Activated CD4-positive, alpha-beta T cell treated with anti-CD3 and anti-CD28 coated beads, Interleukin-2, amount 10 ng/mL, durations not matched to agents 24 days and 14 days (primary cell): ENCODE measurements around the gene BTBD6. TPM values are rescaled to one million over a fixed set of nuclear protein-coding genes. Genes with fewer than 3 reads are reported as not detected.
"Not testable (repeated sequence)": the region's sequence is repeated elsewhere in the genome, so short reads cannot be mapped to it uniquely, and the experiment has no call there.

Experiments used
- DNase-seq: peaks from one replicate; pipeline ENCODE4 v3.0.0; 2022
- H3K27ac Mint-ChIP-seq: one replicate; pipeline ENCODE4 v1.8.0; 2022; ENCODE audit warnings: mild to moderate bottlenecking, mixed read lengths
- H3K27me3 Mint-ChIP-seq: one replicate; pipeline ENCODE4 v1.8.0; 2022; ENCODE audit warnings: mixed read lengths
- H3K36me3 Mint-ChIP-seq: one replicate; pipeline ENCODE4 v1.8.0; 2022; ENCODE audit warnings: low read depth, mild to moderate bottlenecking, mixed read lengths
- H3K4me1 Mint-ChIP-seq: one replicate; pipeline ENCODE4 v1.8.0; 2021; ENCODE audit warnings: mixed read lengths
- H3K4me3 Mint-ChIP-seq: one replicate; pipeline ENCODE4 v1.8.0; 2022; ENCODE audit warnings: mild to moderate bottlenecking, moderate library complexity, mixed read lengths
- H3K9me3 Mint-ChIP-seq: one replicate; pipeline ENCODE4 v1.8.0; 2021; ENCODE audit warnings: mixed read lengths
- intact Hi-C: fragments of 100-400 bp; cut with micrococcal nuclease; formaldehyde crosslinking; loops from one replicate; pipeline ENCODE4 v1.15.1; 2023
- total RNA-seq: library from RNA; stranded (reverse); gene quantifications from 2 replicates; pipeline ENCODE4 v1.2.3, GENCODE V29; 2022

BTBD6 gene
- total RNA-seq, 1 donor from 2014 or later: 39.8 TPM

- H3K27me3 Mint-ChIP-seq, H3K36me3 Mint-ChIP-seq, H3K9me3 Mint-ChIP-seq, intact Hi-C loops, DNase-seq, H3K27ac Mint-ChIP-seq, H3K4me3 Mint-ChIP-seq, H3K4me1 Mint-ChIP-seq: not testable (repeated sequence)
These were observed 29.1 kb downstream of the BTBD6 start for GRCh38 chr14:105277448-105277847.

GRCh38 chr14:105279642-105280361, 31.5 kb downstream of the BTBD6 start:
- peaks cover 3% of the 10 kb centered on the region for H3K36me3 Mint-ChIP-seq
- no peaks in the 10 kb centered on the region for H3K27me3 Mint-ChIP-seq
- H3K4me1 Mint-ChIP-seq: peaks cover 22% of the 10 kb centered on the region
- intact Hi-C loops: no loop called here
- H3K9me3 Mint-ChIP-seq: no peaks in the 10 kb centered on the region
- no peak for DNase-seq
- H3K4me3 Mint-ChIP-seq: no peak overlapping the region
- H3K27ac Mint-ChIP-seq: no peak overlapping the region

- intact Hi-C loops: no loop called here
- H3K27me3 Mint-ChIP-seq: no peaks in the 10 kb centered on the region
- no peak for DNase-seq
- H3K36me3 Mint-ChIP-seq: peaks cover 6% of the 10 kb centered on the region
- H3K4me1 Mint-ChIP-seq: peaks cover 22% of the 10 kb centered on the region
- H3K4me3 Mint-ChIP-seq: no peak overlapping the region
- H3K9me3 Mint-ChIP-seq: no peaks in the 10 kb centered on the region
- no peak overlapping the region for H3K27ac Mint-ChIP-seq
These were observed 32.2 kb downstream of the BTBD6 start for GRCh38 chr14:105280525-105280924.

GRCh38 chr14:105281371-105282097, 33.2 kb downstream of the BTBD6 start:
- Mint-ChIP-seq H3K27me3 (no peaks in the 10 kb centered on the region), H3K4me3 (no peak overlapping the region), H3K9me3 (no peaks in the 10 kb centered on the region), H3K4me1 (peaks cover 22% of the 10 kb centered on the region), H3K27ac (no peak overlapping the region), H3K36me3 (peaks cover 6% of the 10 kb centered on the region)
- intact Hi-C loops: no loop called here
- DNase-seq: peak; percentile 72

- Mint-ChIP-seq H3K4me1 (peaks cover 22% of the 10 kb centered on the region), H3K36me3 (peaks cover 6% of the 10 kb centered on the region), H3K27me3 (no peaks in the 10 kb centered on the region), H3K4me3 (no peak overlapping the region), H3K9me3 (no peaks in the 10 kb centered on the region), H3K27ac (no peak overlapping the region)
- no peak for DNase-seq
- intact Hi-C loops: no loop called here
These were observed 33.9 kb downstream of the BTBD6 start for GRCh38 chr14:105282098-105282725.

GRCh38 chr14:105283028-105283427, 34.7 kb downstream of the BTBD6 start:
- Mint-ChIP-seq H3K27me3 (no peaks in the 10 kb centered on the region), H3K27ac (no peak overlapping the region), H3K36me3 (peaks cover 6% of the 10 kb centered on the region), H3K9me3 (no peaks in the 10 kb centered on the region), H3K4me1 (peaks cover 22% of the 10 kb centered on the region), H3K4me3 (no peak overlapping the region)
- DNase-seq: no peak
- intact Hi-C loops: no loop called here

- peak overlapping the region; percentile 53 for H3K4me3 Mint-ChIP-seq
- peaks cover 22% of the 10 kb centered on the region for H3K4me1 Mint-ChIP-seq
These were observed 35.6 kb downstream of the BTBD6 start for GRCh38 chr14:105283899-105284298.

GRCh38 chr14:105285174-105285573, 36.8 kb downstream of the BTBD6 start:
- DNase-seq: no peak
- H3K4me3 Mint-ChIP-seq: no peak overlapping the region
- no peaks in the 10 kb centered on the region for H3K9me3 Mint-ChIP-seq
- H3K4me1 Mint-ChIP-seq: peaks cover 25% of the 10 kb centered on the region
- H3K27me3 Mint-ChIP-seq: no peaks in the 10 kb centered on the region
- peaks cover 6% of the 10 kb centered on the region for H3K36me3 Mint-ChIP-seq
- no peak overlapping the region for H3K27ac Mint-ChIP-seq
- intact Hi-C loops: no loop called here

More at GRCh38 chr14:105283899-105284298, 35.6 kb downstream of the BTBD6 start:
- no peaks in the 10 kb centered on the region for H3K9me3 Mint-ChIP-seq
- DNase-seq: peak; percentile 66
- H3K27ac Mint-ChIP-seq: peak overlapping the region; percentile 66
- H3K27me3 Mint-ChIP-seq: no peaks in the 10 kb centered on the region
- peaks cover 6% of the 10 kb centered on the region for H3K36me3 Mint-ChIP-seq
- intact Hi-C loops: no loop called here

- H3K9me3 Mint-ChIP-seq: no peaks in the 10 kb centered on the region
- no peak overlapping the region for H3K4me3 Mint-ChIP-seq
- intact Hi-C loops: no loop called here
- no peak overlapping the region for H3K27ac Mint-ChIP-seq
- H3K27me3 Mint-ChIP-seq: no peaks in the 10 kb centered on the region
- H3K36me3 Mint-ChIP-seq: peaks cover 6% of the 10 kb centered on the region
- DNase-seq: no peak
- H3K4me1 Mint-ChIP-seq: peaks cover 32% of the 10 kb centered on the region
These were observed 38.4 kb downstream of the BTBD6 start for GRCh38 chr14:105286759-105287144.

GRCh38 chr14:105287249-105288102, 39.1 kb downstream of the BTBD6 start:
- no peak overlapping the region for H3K4me3 Mint-ChIP-seq
- DNase-seq: no peak
- H3K27ac Mint-ChIP-seq: no peak overlapping the region
- H3K36me3 Mint-ChIP-seq: peaks cover 6% of the 10 kb centered on the region
- H3K27me3 Mint-ChIP-seq: no peaks in the 10 kb centered on the region
- H3K9me3 Mint-ChIP-seq: no peaks in the 10 kb centered on the region
- H3K4me1 Mint-ChIP-seq: peaks cover 31% of the 10 kb centered on the region
- intact Hi-C loops: no loop called here

GRCh38 chr14:105288936-105289335, 40.6 kb downstream of the BTBD6 start:
- peaks cover 37% of the 10 kb centered on the region for H3K4me1 Mint-ChIP-seq
- intact Hi-C loops, H3K4me3 Mint-ChIP-seq, H3K9me3 Mint-ChIP-seq, DNase-seq, H3K27ac Mint-ChIP-seq, H3K27me3 Mint-ChIP-seq, H3K36me3 Mint-ChIP-seq: not testable (repeated sequence)

GRCh38 chr14:105290621-105291346, 42.5 kb downstream of the BTBD6 start:
- no peak overlapping the region for H3K27ac Mint-ChIP-seq

More at GRCh38 chr14:105290621-105291346, 42.5 kb downstream of the BTBD6 start:
- Mint-ChIP-seq H3K9me3 (no peaks in the 10 kb centered on the region), H3K36me3 (peaks cover 6% of the 10 kb centered on the region), H3K27me3 (no peaks in the 10 kb centered on the region), H3K4me3 (no peak overlapping the region), H3K4me1 (peaks cover 40% of the 10 kb centered on the region)
- intact Hi-C loops: loop anchor here (5.0 to 10.0 kb wide), 2 partner anchors 198 to 226 kb away; partner anchors contain the start of gene GPR132
- no peak for DNase-seq
